ENCODE data around the gene NPHP3.

GRCh38 chr3:132738314-132738713 lies 16.1 kb upstream of the NPHP3 start:
- TF ChIP-seq CTCF (conservative IDR thresholded peaks at IDR 0.05), result no peak
- no peak for TF ChIP-seq EZH2 (IDR thresholded peaks at IDR 0.05; ENCODE audit: low read depth)
